Tibial nerve (tissue), 4 donors: ENCODE measurements around the gene CHM. TPM values are rescaled to one million over a fixed set of nuclear protein-coding genes. Genes with fewer than 3 reads are reported as not detected.
"Not testable (repeated sequence)": the region's sequence is repeated elsewhere in the genome, so short reads cannot be mapped to it uniquely, and the experiment has no call there.

ENCODE experiments used
- DNase-seq, 2 donors: peaks; one replicate each; pipeline ENCODE4 v3.0.0-alpha.2; 2019; ENCODE audit warnings: low spot score in 2 of 2
- H3K27ac ChIP-seq, 4 donors: fragments of 200-600 bp; sonication (generic) in 3 of 4; one replicate each; pipeline ENCODE4 v1.5.1; 2017 to 2019; ENCODE audit warnings: mild to moderate bottlenecking in 1 of 4
- H3K27me3 ChIP-seq, 2 donors: fragments of 200-600 bp; sonication (generic) in 1 of 2; one replicate each; pipeline versions ENCODE4 v1.5.1 to v1.6.0; 2017 to 2019
- H3K36me3 ChIP-seq, 3 donors: fragments of 200-600 bp; sonication (generic); one replicate each; pipeline ENCODE4 v1.5.1; 2018 to 2019
- H3K4me1 ChIP-seq, 4 donors: fragments of 200-600 bp; sonication (generic) in 3 of 4; one replicate each; pipeline ENCODE4 v1.5.1; 2017 to 2019
- H3K4me3 ChIP-seq, 4 donors: fragments of 200-600 bp; sonication (generic) in 3 of 4; one replicate each; pipeline ENCODE4 v1.5.1; 2017 to 2019; ENCODE audit warnings: mild to moderate bottlenecking in 1 of 4, moderate library complexity in 1 of 4
- H3K9me3 ChIP-seq, 4 donors: fragments of 200-600 bp; sonication (generic) in 3 of 4; one replicate each; pipeline ENCODE4 v1.5.1; 2017 to 2019
- EP300 ChIP-seq, 2 donors: sonication (generic); formaldehyde crosslinking; IDR thresholded peaks; one replicate each; pipeline ENCODE4 v1.6.1; 2017; ENCODE audit warnings: antibody characterized with exemption in 2 of 2, mild to moderate bottlenecking in 1 of 2
- POLR2A ChIP-seq, 2 donors: fragments of 450-650 bp; IDR thresholded peaks; one replicate each; pipeline ENCODE4 v1.6.1; 2017; ENCODE audit warnings: antibody characterized with exemption in 2 of 2, mild to moderate bottlenecking in 2 of 2, moderate library complexity in 2 of 2
- WGBS, 2 donors: methylation state at CpG; one replicate each; pipeline ENCODE4 v1.1.5; 2018; 5-methylcytosine and 5-hydroxymethylcytosine counted together
- total RNA-seq, 4 donors: library from RNA; depleted of rRNA; stranded (reverse); fragments of >200 nt; gene quantifications; one replicate each; pipeline ENCODE4 v1.1.0, GENCODE V29; 2016
- TF ChIP-seq, protein P1 (sequence below), 5 experiments: fragments of 200-600 bp in 3 of 5; fragments of 450-650 bp in 2 of 5; sonication (generic) in 3 of 5; IDR thresholded peaks; one replicate each; pipeline ENCODE4 v1.5.1; 2016 to 2019; ENCODE audit warnings: antibody characterized with exemption in 5 of 5, mild to moderate bottlenecking in 3 of 5, moderate library complexity in 2 of 5

CHM gene
- total RNA-seq, 4 donors from 2014 or later: 16.2 to 27.8 (median 18.1) TPM

DNA sequence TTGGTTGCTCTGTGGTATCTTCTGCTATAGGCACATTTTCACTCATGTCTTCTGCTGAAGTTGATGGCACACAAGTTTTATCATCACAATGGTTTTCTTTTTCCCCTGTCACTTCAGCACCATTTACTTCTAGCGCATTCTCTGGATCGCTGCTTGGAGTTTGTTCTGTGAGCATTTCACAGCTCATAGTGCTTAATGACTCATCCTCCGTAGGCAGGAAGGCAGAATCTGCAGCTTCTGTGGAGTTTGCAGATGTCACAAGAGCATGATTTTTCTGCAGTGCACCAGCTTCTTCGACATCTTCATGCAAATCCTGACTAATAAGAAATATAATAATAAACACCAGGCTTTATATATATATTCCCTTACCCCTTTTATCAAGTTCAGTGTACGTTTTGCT, 83.6 kb downstream of the CHM start:
- no peaks in the 10 kb centered on the region for H3K27me3 ChIP-seq
- H3K4me1 ChIP-seq: no peaks in the 10 kb centered on the region
- H3K36me3 ChIP-seq: no peaks in the 10 kb centered on the region
- H3K4me3 ChIP-seq: no peak overlapping the region
- DNase-seq: no peak
- no peak overlapping the region for H3K27ac ChIP-seq
- TF ChIP-seq POLR2A (IDR thresholded peaks at IDR 0.05): no peak
- TF ChIP-seq, protein P1, sequence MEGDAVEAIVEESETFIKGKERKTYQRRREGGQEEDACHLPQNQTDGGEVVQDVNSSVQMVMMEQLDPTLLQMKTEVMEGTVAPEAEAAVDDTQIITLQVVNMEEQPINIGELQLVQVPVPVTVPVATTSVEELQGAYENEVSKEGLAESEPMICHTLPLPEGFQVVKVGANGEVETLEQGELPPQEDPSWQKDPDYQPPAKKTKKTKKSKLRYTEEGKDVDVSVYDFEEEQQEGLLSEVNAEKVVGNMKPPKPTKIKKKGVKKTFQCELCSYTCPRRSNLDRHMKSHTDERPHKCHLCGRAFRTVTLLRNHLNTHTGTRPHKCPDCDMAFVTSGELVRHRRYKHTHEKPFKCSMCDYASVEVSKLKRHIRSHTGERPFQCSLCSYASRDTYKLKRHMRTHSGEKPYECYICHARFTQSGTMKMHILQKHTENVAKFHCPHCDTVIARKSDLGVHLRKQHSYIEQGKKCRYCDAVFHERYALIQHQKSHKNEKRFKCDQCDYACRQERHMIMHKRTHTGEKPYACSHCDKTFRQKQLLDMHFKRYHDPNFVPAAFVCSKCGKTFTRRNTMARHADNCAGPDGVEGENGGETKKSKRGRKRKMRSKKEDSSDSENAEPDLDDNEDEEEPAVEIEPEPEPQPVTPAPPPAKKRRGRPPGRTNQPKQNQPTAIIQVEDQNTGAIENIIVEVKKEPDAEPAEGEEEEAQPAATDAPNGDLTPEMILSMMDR (IDR thresholded peaks at IDR 0.05): no peak
- TF ChIP-seq EP300 (IDR thresholded peaks at IDR 0.05): no peak
- 45 to 49% methylated on average over 4 to 5 of the region's 5 CpGs for WGBS, 2 donors
- no peaks in the 10 kb centered on the region for H3K9me3 ChIP-seq

DNA sequence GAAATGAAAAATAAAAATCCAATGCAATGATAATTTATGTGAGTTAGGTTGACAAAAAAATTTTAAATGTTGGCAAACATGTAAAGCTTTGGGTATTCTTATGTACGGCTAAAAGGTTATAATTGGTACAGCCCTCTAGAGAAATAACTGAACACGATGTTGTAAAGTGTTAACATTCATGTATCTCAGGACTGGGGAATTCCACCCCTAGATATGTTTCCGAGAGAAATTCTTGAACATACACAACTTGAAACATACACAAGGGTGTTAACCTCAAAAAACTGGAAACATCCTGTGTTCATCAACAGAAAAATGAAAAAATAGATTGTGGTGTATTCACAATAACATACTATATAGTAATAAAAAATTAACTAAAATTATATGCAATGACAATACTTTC, 91.8 kb downstream of the CHM start:
- TF ChIP-seq EP300 (IDR thresholded peaks at IDR 0.05): no peak
- TF ChIP-seq, protein P1 (IDR thresholded peaks at IDR 0.05): no peak
- TF ChIP-seq POLR2A (IDR thresholded peaks at IDR 0.05): no peak
- Histone ChIP-seq H3K27me3 (no peaks in the 10 kb centered on the region), H3K9me3 (peaks cover 0 to 2% (median under 1%) of the 10 kb centered on the region in 4 donors), H3K36me3 (peaks cover 0 to 40% (median 0%) of the 10 kb centered on the region in 3 donors), H3K4me1 (no peaks in the 10 kb centered on the region), H3K27ac (no peak overlapping the region), H3K4me3 (no peak overlapping the region)
- 83 to 97% methylated on average over 3 of the region's 3 CpGs for WGBS, 2 donors
- no peak for DNase-seq

GRCh38 chrX:85944751-85945150, 102.6 kb downstream of the CHM start:
- not testable (repeated sequence) for H3K27me3 ChIP-seq, H3K27ac ChIP-seq, DNase-seq, H3K4me3 ChIP-seq, H3K4me1 ChIP-seq
- peaks cover 0 to 35% (median 0%) of the 10 kb centered on the region in 3 donors for H3K36me3 ChIP-seq
- peaks cover 0 to 12% (median 0%) of the 10 kb centered on the region in 4 donors for H3K9me3 ChIP-seq
- WGBS, 2 donors: 74 to 97% methylated on average over 4 of the region's 4 CpGs

DNA sequence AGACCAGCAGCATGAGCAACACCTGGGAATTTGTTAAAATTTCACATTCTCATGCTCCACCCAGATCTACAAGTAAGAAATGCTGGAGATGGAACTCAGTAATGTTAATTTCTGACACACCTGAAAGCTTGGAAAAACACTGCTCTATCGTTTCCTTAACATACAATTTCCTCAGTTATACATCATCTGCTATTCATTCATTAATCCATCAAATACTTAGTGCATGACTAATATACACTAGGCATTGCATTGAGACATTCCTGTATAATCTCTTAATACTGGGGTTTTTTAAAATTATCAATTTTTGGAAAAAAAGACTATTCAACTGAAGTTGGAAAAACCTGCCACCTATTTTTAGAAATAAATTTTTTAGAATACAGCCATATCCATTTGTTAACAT, 106.1 kb downstream of the CHM start:
- WGBS, 2 donors: 76 to 82% methylated on average over 1 of the region's 1 CpG

GRCh38 chrX:85939942-85940341, 107.4 kb downstream of the CHM start:
- H3K9me3 ChIP-seq, H3K27me3 ChIP-seq, H3K4me3 ChIP-seq, DNase-seq, H3K27ac ChIP-seq, H3K36me3 ChIP-seq, H3K4me1 ChIP-seq: not testable (repeated sequence)
- WGBS, 2 donors: 53 to 78% methylated on average over 3 of the region's 3 CpGs

More for the DNA sequence above, 106.1 kb downstream of the CHM start:
- H3K27me3 ChIP-seq: no peaks in the 10 kb centered on the region
- H3K36me3 ChIP-seq: peaks cover 0 to 17% (median 0%) of the 10 kb centered on the region in 3 donors
- H3K4me3 ChIP-seq: no peak overlapping the region
- DNase-seq: no peak
- H3K4me1 ChIP-seq: no peaks in the 10 kb centered on the region
- H3K9me3 ChIP-seq: peaks cover 0 to 12% (median 0%) of the 10 kb centered on the region in 4 donors
- TF ChIP-seq POLR2A (IDR thresholded peaks at IDR 0.05) (no peak), EP300 (IDR thresholded peaks at IDR 0.05) (no peak)
- TF ChIP-seq, protein P1 (IDR thresholded peaks at IDR 0.05): no peak
- H3K27ac ChIP-seq: no peak overlapping the region

- WGBS, 2 donors: 85 to 100% methylated on average over 2 of the region's 2 CpGs
- H3K4me3 ChIP-seq, H3K27ac ChIP-seq, H3K4me1 ChIP-seq, H3K27me3 ChIP-seq, DNase-seq, H3K36me3 ChIP-seq, H3K9me3 ChIP-seq: not testable (repeated sequence)
Measured at GRCh38 chrX:85934399-85934798, 113.0 kb downstream of the CHM start.

DNA sequence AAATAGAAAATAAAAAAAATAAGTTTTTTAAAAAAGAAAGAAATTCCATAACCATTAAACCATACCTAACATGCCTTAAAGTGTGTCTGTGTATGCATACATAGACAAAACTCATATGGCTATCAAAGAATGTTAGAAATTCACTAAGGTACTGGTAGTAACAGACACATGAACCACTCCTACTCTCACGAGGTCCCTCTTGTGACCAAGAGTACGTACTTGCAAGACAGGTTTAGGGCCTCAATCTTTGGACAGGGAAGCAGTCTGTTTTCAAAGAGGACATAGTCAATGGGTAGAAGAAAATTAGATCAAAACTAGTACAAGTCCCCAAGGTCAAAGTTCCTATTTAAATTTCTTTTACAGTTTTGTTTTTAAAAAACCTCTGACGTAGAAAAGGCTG, 117.3 kb downstream of the CHM start:
- no peak overlapping the region for H3K27ac ChIP-seq
- no peak for TF ChIP-seq POLR2A (IDR thresholded peaks at IDR 0.05)
- TF ChIP-seq EP300 (IDR thresholded peaks at IDR 0.05): no peak
- TF ChIP-seq, protein P1 (IDR thresholded peaks at IDR 0.05): no peak
- no peaks in the 10 kb centered on the region for H3K36me3 ChIP-seq
- no peaks in the 10 kb centered on the region for H3K9me3 ChIP-seq
- no peak overlapping the region for H3K4me3 ChIP-seq
- 75 to 90% methylated on average over 3 of the region's 3 CpGs for WGBS, 2 donors
- no peak for DNase-seq
- H3K27me3 ChIP-seq: no peaks in the 10 kb centered on the region
- H3K4me1 ChIP-seq: peaks cover 0 to 3% (median 0%) of the 10 kb centered on the region in 4 donors
